WTC11 (cell line): Measurements from ENCODE around the gene EEFSEC. TPM values are rescaled to one million over a fixed set of nuclear protein-coding genes. Genes with fewer than 3 reads are reported as not detected.

Source experiments
- ATAC-seq: fragments of 200-7000 bp; cut with Tn5 transposase; 2 replicates; pipeline ENCODE4 v1.10.0; 2021; ENCODE audit warnings: mild to moderate bottlenecking, moderate library complexity
- CTCF ChIA-PET: fragments of 300-600 bp; sonication (Branson Sonifier 250); formaldehyde crosslinking; loops from one replicate; lab custom pipeline; 2021; ENCODE audit warnings: antibody characterized with exemption; lab: Charles Lee
- POLR2A ChIA-PET: fragments of 350-600 bp; sonication (Branson Sonifier 250); formaldehyde crosslinking; loops from one replicate; lab custom pipeline; 2021; ENCODE audit warnings: antibody characterized with exemption; lab: Charles Lee
- DNase-seq: peaks from one replicate; pipeline ENCODE4 v3.0.0; 2021; ENCODE audit warnings: low spot score
- H3K27ac Mint-ChIP-seq: 2 replicates; pipeline ENCODE4 v1.8.0; 2021; ENCODE audit warnings: mixed read lengths
- H3K27me3 Mint-ChIP-seq: 2 replicates; pipeline ENCODE4 v1.8.0; 2021; ENCODE audit warnings: low read depth, mild to moderate bottlenecking, moderate library complexity, mixed read lengths
- H3K36me3 Mint-ChIP-seq: 2 replicates; pipeline ENCODE4 v1.8.0; 2021; ENCODE audit warnings: mixed read lengths
- H3K4me1 Mint-ChIP-seq: 2 replicates; pipeline ENCODE4 v1.8.0; 2022; ENCODE audit warnings: mixed read lengths
- H3K4me3 Mint-ChIP-seq: 2 replicates; pipeline ENCODE4 v1.8.0; 2021; ENCODE audit warnings: mild to moderate bottlenecking, moderate library complexity, mixed read lengths
- H3K9me3 Mint-ChIP-seq: 2 replicates; pipeline ENCODE4 v1.8.0; 2021; ENCODE audit warnings: mixed read lengths
- ATF1 ChIP-seq: sonication (generic); formaldehyde crosslinking; IDR thresholded peaks from 2 replicates; pipeline ENCODE4 v1.8.1; 2023; ENCODE audit warnings: mild to moderate bottlenecking, moderate library complexity, missing genetic modification reagents
- E2F1 ChIP-seq: sonication (generic); formaldehyde crosslinking; IDR thresholded peaks from 2 replicates; pipeline ENCODE4 v1.8.0; 2022; ENCODE audit warnings: mild to moderate bottlenecking, missing genetic modification reagents
- ETV6 ChIP-seq: sonication (generic); formaldehyde crosslinking; IDR thresholded peaks from 2 replicates; pipeline ENCODE4 v1.8.1; 2022; ENCODE audit warnings: mild to moderate bottlenecking, missing genetic modification reagents
- FOXJ3 ChIP-seq: sonication (generic); formaldehyde crosslinking; IDR thresholded peaks from 2 replicates; pipeline ENCODE4 v1.9.0; 2021; ENCODE audit warnings: missing genetic modification reagents, mild to moderate bottlenecking, borderline replicate concordance
- HMGA2 ChIP-seq: fragments of 250-450 bp; sonication (Bioruptor Pico); IDR thresholded peaks from 2 replicates; pipeline ENCODE4 v1.4.0; 2021; ENCODE audit warnings: mild to moderate bottlenecking, moderate library complexity
- JAZF1 ChIP-seq: fragments of 250-450 bp; sonication (Bioruptor Pico); IDR thresholded peaks from 2 replicates; pipeline ENCODE4 v1.9.0; 2021; ENCODE audit warnings: moderate library complexity, mild to moderate bottlenecking, inconsistent platforms
- MXD4 ChIP-seq: fragments of 250-450 bp; sonication (Bioruptor Pico); IDR thresholded peaks from 2 replicates; pipeline ENCODE4 v1.8.0; 2021; ENCODE audit warnings: mild to moderate bottlenecking, moderate library complexity, borderline replicate concordance
- MYBL2 ChIP-seq: sonication (generic); formaldehyde crosslinking; IDR thresholded peaks from 2 replicates; pipeline ENCODE4 v1.8.1; 2023; ENCODE audit warnings: mild to moderate bottlenecking, moderate library complexity, missing genetic modification reagents
- NFE2L1 ChIP-seq: sonication (generic); formaldehyde crosslinking; IDR thresholded peaks from 2 replicates; pipeline ENCODE4 v1.8.1; 2023; ENCODE audit warnings: missing genetic modification reagents
- OVOL2 ChIP-seq: fragments of 250-450 bp; sonication (Bioruptor Pico); IDR thresholded peaks from 2 replicates; pipeline ENCODE4 v1.9.0; 2021; ENCODE audit warnings: mild to moderate bottlenecking, borderline replicate concordance
- RORB ChIP-seq: fragments of 250-450 bp; sonication (Bioruptor Pico); IDR thresholded peaks from 2 replicates; pipeline ENCODE4 v1.9.0; 2021; ENCODE audit warnings: mild to moderate bottlenecking
- STAT6 ChIP-seq: sonication (generic); formaldehyde crosslinking; conservative IDR thresholded peaks from 2 replicates; pipeline ENCODE4 v1.8.1; 2023; ENCODE audit warnings: mild to moderate bottlenecking, low read depth, missing genetic modification reagents, moderate library complexity
- ZMAT4 ChIP-seq: fragments of 250-450 bp; sonication (Bioruptor Pico); IDR thresholded peaks from 2 replicates; pipeline ENCODE4 v1.9.0; 2021; ENCODE audit warnings: mild to moderate bottlenecking
- ZNF121 ChIP-seq: sonication (generic); formaldehyde crosslinking; IDR thresholded peaks from 2 replicates; pipeline ENCODE4 v1.8.0; 2023; ENCODE audit warnings: missing genetic modification reagents
- ZNF396 ChIP-seq: fragments of 250-450 bp; sonication (Bioruptor Pico); IDR thresholded peaks from 2 replicates; pipeline ENCODE4 v1.8.0; 2021; ENCODE audit warnings: mild to moderate bottlenecking, moderate library complexity, borderline replicate concordance
- ZSCAN18 ChIP-seq: fragments of 250-450 bp; sonication (Bioruptor Pico); IDR thresholded peaks from 2 replicates; pipeline ENCODE4 v2.1.2; 2022; ENCODE audit warnings: mild to moderate bottlenecking, moderate library complexity
- total RNA-seq: library from RNA; stranded (reverse); gene quantifications from 3 replicates; pipeline ENCODE4 v1.2.3, GENCODE V29; 2021
- TF ChIP-seq, protein P1 (sequence below): sonication (generic); formaldehyde crosslinking; IDR thresholded peaks from 2 replicates; pipeline ENCODE4 v1.8.0; 2022; ENCODE audit warnings: mild to moderate bottlenecking, missing genetic modification reagents
- TF ChIP-seq, protein P2 (sequence below): sonication (generic); formaldehyde crosslinking; IDR thresholded peaks from 2 replicates; pipeline ENCODE4 v1.8.1; 2023; ENCODE audit warnings: mild to moderate bottlenecking, missing genetic modification reagents
- TF ChIP-seq, protein P3 (sequence below): sonication (generic); formaldehyde crosslinking; IDR thresholded peaks from 2 replicates; pipeline ENCODE4 v1.8.1; 2023; ENCODE audit warnings: mild to moderate bottlenecking, missing genetic modification reagents, borderline replicate concordance
- TF ChIP-seq, protein P4 (sequence below): sonication (generic); formaldehyde crosslinking; IDR thresholded peaks from 2 replicates; pipeline ENCODE4 v1.8.0; 2023; ENCODE audit warnings: mild to moderate bottlenecking, missing genetic modification reagents

Gene EEFSEC
- total RNA-seq, 1 experiment from 2014 or later: 13.7 TPM

DNA sequence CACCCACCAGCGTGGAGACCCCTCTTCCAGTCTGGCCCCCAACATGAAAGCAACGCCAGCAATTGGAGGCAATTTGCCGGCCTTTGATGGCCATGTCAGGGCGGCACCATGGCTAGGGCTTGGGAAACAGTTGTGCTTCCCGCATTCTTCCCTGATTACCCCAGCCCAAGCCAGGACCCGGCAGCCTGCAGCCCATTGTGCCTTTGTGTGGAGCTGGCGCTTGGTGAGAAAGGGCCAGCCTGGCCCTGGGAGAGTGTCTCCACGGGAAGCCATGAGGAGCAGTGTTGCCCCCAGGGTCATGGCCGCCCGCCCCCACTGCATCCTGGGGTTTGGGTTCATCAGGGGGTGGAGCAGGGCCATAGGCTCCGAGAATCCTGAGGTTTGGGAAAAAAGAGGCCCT lies 247.4 kb downstream of the EEFSEC start:
- ATAC-seq (peak; percentile 13; the same call in 1 of the 2 replicates), DNase-seq (no peak)
- no peak for TF ChIP-seq ZSCAN18 (CRISPR knock-in tag)
- TF ChIP-seq, protein P1, sequence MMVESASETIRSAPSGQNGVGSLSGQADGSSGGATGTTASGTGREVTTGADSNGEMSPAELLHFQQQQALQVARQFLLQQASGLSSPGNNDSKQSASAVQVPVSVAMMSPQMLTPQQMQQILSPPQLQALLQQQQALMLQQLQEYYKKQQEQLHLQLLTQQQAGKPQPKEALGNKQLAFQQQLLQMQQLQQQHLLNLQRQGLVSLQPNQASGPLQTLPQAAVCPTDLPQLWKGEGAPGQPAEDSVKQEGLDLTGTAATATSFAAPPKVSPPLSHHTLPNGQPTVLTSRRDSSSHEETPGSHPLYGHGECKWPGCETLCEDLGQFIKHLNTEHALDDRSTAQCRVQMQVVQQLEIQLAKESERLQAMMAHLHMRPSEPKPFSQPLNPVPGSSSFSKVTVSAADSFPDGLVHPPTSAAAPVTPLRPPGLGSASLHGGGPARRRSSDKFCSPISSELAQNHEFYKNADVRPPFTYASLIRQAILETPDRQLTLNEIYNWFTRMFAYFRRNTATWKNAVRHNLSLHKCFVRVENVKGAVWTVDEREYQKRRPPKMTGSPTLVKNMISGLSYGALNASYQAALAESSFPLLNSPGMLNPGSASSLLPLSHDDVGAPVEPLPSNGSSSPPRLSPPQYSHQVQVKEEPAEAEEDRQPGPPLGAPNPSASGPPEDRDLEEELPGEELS (CRISPR knock-in tag): no peak
- TF ChIP-seq JAZF1: no peak
- no peak for TF ChIP-seq ZMAT4 (CRISPR knock-in tag)
- TF ChIP-seq, protein P2, sequence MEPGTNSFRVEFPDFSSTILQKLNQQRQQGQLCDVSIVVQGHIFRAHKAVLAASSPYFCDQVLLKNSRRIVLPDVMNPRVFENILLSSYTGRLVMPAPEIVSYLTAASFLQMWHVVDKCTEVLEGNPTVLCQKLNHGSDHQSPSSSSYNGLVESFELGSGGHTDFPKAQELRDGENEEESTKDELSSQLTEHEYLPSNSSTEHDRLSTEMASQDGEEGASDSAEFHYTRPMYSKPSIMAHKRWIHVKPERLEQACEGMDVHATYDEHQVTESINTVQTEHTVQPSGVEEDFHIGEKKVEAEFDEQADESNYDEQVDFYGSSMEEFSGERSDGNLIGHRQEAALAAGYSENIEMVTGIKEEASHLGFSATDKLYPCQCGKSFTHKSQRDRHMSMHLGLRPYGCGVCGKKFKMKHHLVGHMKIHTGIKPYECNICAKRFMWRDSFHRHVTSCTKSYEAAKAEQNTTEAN: no peak
- no peak for TF ChIP-seq ATF1 (CRISPR knock-in tag)
- no peak for TF ChIP-seq RORB
- TF ChIP-seq MXD4: no peak
- TF ChIP-seq E2F1 (CRISPR knock-in tag): no peak
- no peak for TF ChIP-seq NFE2L1 (CRISPR knock-in tag)
- no peak for TF ChIP-seq FOXJ3 (CRISPR knock-in tag)
- TF ChIP-seq ZNF396 (CRISPR knock-in tag): no peak
- no peak for TF ChIP-seq STAT6
- H3K9me3 Mint-ChIP-seq: no peaks in the 10 kb centered on the region
- no peak overlapping the region for H3K4me3 Mint-ChIP-seq
- POLR2A ChIA-PET: no interaction called here
- CTCF ChIA-PET: no interaction called here
- no peak overlapping the region for H3K27ac Mint-ChIP-seq
- peaks cover 7% of the 10 kb centered on the region; the same call in 1 of the 2 replicates for H3K4me1 Mint-ChIP-seq
- no peaks in the 10 kb centered on the region for H3K36me3 Mint-ChIP-seq
- no peaks in the 10 kb centered on the region; the same call in 1 of the 2 replicates for H3K27me3 Mint-ChIP-seq

GRCh38 chr3:128402319-128402718 lies 249.0 kb downstream of the EEFSEC start:
- ATAC-seq (no peak), DNase-seq (no peak)
- CTCF ChIA-PET: no interaction called here
- Mint-ChIP-seq H3K4me3 (no peak overlapping the region), H3K4me1 (peaks cover 7% of the 10 kb centered on the region; the same call in 1 of the 2 replicates), H3K27ac (no peak overlapping the region), H3K36me3 (no peaks in the 10 kb centered on the region), H3K27me3 (no peaks in the 10 kb centered on the region; the same call in 1 of the 2 replicates), H3K9me3 (no peaks in the 10 kb centered on the region)
- POLR2A ChIA-PET: no interaction called here
- TF ChIP-seq HMGA2 (CRISPR knock-in tag): no peak
- no peak for TF ChIP-seq ETV6 (CRISPR knock-in tag)
- TF ChIP-seq, protein P3, sequence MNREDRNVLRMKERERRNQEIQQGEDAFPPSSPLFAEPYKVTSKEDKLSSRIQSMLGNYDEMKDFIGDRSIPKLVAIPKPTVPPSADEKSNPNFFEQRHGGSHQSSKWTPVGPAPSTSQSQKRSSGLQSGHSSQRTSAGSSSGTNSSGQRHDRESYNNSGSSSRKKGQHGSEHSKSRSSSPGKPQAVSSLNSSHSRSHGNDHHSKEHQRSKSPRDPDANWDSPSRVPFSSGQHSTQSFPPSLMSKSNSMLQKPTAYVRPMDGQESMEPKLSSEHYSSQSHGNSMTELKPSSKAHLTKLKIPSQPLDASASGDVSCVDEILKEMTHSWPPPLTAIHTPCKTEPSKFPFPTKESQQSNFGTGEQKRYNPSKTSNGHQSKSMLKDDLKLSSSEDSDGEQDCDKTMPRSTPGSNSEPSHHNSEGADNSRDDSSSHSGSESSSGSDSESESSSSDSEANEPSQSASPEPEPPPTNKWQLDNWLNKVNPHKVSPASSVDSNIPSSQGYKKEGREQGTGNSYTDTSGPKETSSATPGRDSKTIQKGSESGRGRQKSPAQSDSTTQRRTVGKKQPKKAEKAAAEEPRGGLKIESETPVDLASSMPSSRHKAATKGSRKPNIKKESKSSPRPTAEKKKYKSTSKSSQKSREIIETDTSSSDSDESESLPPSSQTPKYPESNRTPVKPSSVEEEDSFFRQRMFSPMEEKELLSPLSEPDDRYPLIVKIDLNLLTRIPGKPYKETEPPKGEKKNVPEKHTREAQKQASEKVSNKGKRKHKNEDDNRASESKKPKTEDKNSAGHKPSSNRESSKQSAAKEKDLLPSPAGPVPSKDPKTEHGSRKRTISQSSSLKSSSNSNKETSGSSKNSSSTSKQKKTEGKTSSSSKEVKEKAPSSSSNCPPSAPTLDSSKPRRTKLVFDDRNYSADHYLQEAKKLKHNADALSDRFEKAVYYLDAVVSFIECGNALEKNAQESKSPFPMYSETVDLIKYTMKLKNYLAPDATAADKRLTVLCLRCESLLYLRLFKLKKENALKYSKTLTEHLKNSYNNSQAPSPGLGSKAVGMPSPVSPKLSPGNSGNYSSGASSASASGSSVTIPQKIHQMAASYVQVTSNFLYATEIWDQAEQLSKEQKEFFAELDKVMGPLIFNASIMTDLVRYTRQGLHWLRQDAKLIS (CRISPR knock-in tag): no peak
- no peak for TF ChIP-seq OVOL2
- TF ChIP-seq, protein P4, sequence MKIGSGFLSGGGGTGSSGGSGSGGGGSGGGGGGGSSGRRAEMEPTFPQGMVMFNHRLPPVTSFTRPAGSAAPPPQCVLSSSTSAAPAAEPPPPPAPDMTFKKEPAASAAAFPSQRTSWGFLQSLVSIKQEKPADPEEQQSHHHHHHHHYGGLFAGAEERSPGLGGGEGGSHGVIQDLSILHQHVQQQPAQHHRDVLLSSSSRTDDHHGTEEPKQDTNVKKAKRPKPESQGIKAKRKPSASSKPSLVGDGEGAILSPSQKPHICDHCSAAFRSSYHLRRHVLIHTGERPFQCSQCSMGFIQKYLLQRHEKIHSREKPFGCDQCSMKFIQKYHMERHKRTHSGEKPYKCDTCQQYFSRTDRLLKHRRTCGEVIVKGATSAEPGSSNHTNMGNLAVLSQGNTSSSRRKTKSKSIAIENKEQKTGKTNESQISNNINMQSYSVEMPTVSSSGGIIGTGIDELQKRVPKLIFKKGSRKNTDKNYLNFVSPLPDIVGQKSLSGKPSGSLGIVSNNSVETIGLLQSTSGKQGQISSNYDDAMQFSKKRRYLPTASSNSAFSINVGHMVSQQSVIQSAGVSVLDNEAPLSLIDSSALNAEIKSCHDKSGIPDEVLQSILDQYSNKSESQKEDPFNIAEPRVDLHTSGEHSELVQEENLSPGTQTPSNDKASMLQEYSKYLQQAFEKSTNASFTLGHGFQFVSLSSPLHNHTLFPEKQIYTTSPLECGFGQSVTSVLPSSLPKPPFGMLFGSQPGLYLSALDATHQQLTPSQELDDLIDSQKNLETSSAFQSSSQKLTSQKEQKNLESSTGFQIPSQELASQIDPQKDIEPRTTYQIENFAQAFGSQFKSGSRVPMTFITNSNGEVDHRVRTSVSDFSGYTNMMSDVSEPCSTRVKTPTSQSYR (CRISPR knock-in tag): no peak
- TF ChIP-seq MYBL2: no peak
- no peak for TF ChIP-seq ZNF121 (CRISPR knock-in tag)
